ENCODE results near the gene PIGU.

- TF ChIP-seq, protein P1, sequence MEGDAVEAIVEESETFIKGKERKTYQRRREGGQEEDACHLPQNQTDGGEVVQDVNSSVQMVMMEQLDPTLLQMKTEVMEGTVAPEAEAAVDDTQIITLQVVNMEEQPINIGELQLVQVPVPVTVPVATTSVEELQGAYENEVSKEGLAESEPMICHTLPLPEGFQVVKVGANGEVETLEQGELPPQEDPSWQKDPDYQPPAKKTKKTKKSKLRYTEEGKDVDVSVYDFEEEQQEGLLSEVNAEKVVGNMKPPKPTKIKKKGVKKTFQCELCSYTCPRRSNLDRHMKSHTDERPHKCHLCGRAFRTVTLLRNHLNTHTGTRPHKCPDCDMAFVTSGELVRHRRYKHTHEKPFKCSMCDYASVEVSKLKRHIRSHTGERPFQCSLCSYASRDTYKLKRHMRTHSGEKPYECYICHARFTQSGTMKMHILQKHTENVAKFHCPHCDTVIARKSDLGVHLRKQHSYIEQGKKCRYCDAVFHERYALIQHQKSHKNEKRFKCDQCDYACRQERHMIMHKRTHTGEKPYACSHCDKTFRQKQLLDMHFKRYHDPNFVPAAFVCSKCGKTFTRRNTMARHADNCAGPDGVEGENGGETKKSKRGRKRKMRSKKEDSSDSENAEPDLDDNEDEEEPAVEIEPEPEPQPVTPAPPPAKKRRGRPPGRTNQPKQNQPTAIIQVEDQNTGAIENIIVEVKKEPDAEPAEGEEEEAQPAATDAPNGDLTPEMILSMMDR (IDR thresholded peaks at IDR 0.05): no peak
- TF ChIP-seq EZH2 (IDR thresholded peaks at IDR 0.05): no peak
These were observed 36.5 kb upstream of the PIGU start for GRCh38 chr20:34713194-34713943.
